ENCODE results near the gene LINGO4.

GRCh38 chr1:151839082-151839412, 33.8 kb upstream of the LINGO4 start:
- TF ChIP-seq POLR2A (IDR thresholded peaks at IDR 0.05; ENCODE audit: low read length) (no peak), GATA1 (IDR thresholded peaks at IDR 0.05; ENCODE audit: low read depth, low read length) (no peak)

All from erythroblast (primary cell).